Measurements from ENCODE around the gene FAM83B.
"Not testable (repeated sequence)": the region's sequence is repeated elsewhere in the genome, so short reads cannot be mapped to it uniquely, and the experiment has no call there.

FAM83B gene

DNA sequence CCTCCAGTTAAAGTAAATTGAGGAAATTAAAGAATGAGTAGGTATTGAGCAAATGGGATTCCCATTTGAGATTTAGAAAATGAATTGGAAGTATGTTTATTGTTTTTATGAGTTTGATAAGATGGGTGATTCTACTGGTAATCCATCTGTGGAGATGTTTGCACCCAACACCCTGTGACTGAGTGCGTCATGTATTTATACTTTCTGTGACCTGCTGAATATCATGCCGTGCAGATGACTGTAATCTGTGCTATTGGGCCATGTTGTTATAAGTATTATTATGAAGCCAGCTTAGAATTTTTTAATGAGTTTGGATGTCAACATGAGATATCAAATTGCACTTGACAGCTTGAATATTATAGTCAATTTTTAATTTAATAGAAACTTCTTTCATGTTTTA lies 17.7 kb downstream of the FAM83B start:
- DNase-seq, result no peak

DNA sequence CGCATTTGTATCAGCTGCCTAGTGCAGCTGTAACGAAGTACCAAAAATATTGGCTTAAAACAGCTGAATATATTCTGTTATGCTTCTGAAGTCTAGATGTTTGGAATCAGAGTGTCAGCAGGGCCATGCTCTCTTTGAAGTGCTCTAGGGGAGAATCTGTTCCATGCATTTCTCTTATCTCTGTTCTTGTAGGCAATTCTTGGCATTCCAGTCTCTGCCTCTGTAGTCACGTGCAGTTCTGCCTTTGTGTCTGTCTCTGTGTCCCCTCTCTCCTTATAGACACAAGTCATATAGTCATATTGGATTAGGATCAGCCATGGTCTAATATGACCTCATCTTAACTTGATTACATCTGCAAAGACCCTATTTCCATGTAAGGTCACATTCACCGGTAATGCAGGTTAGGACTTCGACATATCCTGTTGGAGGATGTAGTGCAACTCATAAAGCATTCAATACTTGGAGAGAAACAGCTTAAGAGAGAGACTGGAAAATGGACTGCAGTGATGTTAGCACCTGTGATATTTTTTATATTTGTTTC lies 18.6 kb downstream of the FAM83B start:
- no peak for DNase-seq

DNA sequence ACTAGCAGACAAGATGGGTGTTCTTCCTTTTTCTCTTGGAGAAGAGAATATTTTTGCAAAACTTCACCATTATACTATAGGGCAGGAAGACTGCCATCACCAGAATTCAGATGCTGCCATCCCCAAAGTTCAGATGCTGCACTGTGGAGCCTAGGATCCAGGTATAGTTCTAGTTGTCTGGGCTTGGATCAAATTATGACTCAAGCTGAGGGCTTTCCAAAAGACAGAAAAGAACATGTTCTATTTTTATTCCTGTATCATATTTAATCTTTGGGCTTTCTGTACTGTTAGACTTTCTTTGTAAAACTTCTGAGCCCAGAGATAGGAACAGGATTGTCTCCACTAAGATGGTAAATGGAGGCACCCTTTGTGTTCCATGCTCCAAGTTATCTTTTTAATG lies 22.0 kb downstream of the FAM83B start:
- no peak for DNase-seq

DNA sequence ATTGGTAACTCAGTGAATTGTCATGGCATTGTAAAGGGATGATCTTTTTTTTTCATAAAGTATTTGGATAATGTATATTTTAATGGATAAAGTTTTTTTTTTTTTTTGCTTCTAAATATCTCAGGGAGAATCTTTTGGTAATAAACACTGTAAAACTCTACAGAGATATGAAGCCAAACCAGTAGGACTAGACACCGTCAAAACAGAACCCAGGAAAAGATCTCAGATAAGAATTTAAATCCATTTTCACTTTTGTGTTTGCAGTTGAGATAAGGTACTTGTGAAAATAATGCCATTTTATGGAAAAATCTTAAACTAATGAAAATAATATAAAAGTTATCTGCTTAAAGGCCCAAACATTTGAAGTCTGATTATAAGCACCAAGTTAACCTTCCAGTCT lies 27.0 kb downstream of the FAM83B start:
- no peak for DNase-seq

DNA sequence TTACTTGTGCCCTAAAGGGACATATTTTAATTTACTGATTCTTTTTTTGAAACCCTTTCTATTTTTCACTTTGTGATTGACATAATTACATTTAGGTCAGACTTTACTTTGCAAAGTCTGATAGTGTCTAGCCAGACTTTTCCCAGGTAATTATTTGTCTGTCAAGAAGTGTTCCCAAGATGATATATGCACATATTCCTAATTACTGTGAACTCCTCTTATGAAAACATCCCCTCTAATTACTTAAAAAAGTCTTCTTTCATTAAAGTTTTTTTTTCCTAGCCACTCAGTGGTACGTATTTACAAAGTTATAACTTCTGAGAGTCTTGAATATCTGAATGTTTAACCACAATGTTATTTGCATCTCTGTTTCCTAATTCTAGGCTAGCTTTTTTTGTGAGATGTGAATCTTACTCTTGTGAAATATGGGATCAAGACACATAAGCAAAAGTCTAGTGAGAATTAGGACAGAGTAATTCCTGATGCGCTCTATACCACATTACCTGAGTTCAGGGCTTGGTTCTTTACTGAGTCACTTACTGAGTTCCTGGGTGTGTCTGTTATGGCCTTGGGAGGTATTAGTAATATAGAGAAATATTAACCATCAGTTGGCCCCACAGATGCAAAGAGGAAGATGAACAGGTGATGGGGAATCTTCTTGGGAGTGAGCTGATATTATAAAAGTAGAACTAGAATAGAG lies 27.9 kb downstream of the FAM83B start:
- DNase-seq, result no peak

DNA sequence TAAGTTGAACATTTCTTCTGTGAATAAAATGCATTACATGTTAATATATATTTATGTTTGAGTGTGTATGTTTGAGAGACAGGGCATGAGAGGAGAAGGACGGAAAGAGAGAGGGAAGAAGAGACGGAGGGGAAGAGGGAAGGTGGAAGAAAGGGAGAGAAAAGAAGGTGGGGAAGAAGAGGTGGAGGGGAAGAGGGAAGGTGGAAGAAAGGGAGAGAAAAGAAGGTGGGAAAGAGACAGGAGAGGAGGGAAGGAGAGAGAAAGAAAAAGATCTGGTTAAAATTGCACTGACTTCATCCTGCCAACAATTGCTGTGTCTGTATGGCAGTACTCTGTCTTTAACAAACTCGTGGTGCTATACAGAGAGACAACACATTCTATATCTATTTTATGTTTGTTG lies 29.0 kb downstream of the FAM83B start:
- DNase-seq, result no peak

DNA sequence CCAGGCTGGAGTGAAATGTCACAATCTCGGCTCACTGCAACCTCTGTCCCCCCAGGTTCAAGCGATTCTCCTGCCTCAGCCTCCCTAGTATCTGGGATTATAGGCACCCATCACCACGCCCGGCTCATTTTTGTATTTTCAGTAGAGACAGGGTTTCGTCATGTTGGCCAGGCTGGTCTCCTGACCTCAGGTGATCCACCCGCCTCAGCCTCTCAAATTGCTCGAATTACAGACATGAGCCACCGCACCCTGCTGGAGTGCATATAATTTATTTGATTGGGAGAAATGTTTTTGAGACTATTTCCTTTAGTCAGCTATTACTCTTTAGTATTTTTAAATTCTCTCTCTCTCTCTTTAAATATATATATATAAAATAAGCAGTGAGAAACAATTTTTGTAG lies 29.8 kb downstream of the FAM83B start:
- DNase-seq, result no peak

DNA sequence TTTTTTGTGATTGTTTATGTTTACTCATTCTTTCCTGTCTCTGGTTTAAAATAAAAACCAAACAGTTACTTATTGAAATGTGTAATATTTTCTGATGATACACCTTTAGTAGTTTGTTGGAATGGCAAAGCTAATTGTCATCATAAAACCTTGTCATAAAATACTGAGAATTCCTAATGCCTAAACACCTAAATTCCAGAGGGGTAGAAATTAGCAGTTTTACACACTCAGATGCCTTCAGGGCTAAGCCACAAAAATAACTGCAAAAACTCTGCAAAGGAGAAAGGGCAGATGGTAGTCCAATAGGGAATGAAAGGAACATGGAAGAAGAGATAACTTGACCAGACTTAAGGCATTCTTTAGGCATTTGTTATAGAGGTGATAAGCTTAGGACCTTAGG lies 30.3 kb downstream of the FAM83B start:
- no peak for DNase-seq

DNA sequence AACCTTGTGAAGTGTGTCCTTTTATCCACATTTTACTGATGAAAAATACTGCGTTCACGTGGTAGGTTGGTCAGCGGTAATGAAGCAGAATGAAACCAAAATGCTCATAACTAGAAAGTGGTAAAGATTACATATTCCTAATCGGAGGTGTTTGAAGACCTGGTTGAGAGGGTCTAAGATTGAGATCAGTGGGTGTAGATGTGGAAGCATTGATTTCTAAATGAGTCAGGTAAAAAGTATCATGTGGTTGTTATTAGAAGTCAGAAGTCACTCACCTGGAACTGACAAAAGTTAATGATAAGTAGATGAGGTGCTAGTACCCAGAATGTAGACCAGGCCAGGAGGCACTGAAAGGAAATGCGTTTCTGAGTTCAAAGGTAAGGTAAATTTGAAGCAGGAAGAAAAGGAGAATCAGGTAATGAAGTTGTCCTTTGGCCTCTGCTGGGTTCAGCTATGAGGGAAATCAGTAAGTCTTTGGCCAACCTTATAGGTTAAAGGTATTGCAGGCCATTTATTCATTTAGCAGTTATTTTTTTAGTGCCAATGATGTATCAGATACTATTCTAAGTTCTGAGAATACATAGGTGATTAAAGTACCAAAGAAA lies 31.2 kb downstream of the FAM83B start:
- DNase-seq, result no peak

DNA sequence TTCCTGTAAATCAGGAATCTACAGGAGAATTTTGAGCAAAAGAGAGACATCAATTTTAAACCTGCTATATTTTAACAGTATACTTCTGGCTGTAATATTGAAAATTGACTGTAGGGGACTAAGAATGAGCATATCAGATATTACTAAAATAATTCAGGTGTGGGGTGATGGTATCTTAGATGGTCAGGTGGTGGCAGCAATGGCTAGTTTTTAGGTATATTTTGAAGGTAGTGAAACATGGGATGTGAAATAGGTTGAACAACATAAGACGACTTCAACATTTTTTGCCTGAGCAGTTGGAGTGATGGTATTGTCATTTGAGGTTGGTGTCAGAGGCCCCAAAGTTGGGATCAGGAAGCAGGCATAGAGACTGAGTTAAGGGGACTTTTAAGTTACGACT lies 32.1 kb downstream of the FAM83B start:
- DNase-seq, result no peak

DNA sequence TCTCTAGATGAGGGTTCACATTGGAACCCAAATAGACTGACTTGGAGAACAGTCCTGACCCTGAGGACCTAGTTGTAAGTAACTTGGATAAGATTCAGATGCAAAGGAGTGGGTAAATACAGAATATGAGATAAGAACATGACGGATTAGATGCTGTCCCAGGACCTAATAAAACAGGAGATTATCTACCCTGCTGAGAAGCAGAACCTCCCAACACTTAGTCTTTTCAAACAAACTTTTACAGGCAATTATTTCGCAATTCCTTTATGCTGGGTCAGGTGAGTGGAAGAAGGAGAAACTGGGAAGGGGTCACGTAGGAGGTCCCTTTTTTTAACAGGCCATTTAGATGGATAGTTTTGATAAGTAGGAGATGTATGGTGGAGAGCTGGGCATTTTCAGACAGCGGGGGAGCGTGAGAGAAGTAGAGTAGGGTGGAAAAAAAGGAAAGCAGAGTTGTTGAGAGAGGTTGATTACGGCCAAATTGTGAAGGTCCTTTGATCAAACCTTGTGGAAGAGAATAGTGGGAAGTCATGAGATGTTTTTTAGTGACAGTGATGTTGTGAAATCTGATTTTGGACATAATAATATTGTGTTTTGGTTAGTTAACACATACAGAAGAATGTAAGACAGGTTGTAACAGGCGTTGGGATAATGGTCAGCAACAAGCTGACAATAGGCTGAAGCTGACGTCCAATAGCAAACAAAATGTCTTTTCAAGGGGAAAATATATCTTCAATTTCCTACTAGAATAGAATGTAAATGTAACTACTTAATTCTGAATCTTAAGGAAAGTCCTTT lies 32.8 kb downstream of the FAM83B start:
- no peak for DNase-seq

DNA sequence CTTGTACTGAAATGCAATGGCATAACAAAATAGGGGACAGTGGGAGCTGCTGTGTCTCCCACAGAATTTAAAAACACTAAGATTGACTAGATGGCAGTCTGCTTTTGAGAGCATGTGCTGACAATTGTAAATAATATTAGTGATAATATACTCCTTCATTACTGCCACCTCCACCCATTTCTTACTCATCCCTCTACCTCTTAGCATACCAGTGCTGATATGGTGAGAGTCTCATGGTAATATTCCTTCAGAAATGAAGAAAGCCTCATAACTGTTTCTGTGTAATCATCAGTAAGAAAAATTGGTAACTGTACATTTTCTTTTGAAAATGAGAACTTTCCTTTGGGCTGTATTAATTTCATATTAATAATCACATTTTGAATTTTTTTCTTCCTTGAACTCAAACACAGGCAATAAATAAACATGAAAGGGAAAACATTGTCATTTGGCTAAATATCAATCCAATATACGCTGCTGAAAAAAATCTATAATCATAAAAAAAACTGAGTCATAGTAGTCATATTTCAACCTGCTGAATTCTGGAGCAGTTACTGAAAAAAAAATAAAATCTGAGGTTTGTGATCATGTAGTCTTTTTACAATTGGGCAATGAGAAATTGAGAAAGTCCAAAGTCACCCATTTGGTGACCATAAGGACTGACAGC lies 34.6 kb downstream of the FAM83B start:
- no peak for DNase-seq

DNA sequence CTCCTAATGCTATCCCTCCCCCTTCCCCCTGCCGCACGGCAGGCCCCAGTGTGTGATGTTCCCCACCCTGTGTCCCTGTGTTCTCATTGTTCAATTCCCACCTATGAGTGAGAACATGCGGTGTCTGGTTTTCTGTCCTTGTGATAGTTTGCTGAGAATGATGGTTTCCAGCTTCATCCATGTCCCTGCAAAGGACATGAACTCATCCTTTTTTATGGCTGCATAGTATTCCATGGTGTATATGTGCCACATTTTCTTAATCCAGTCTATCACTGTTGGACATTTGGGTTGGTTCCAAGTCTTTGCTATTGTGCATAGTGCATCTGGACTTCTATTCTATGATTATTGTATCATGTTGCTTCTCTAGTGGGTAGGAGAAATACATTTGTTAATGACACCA lies 35.3 kb downstream of the FAM83B start:
- DNase-seq, result not testable (repeated sequence)

DNA sequence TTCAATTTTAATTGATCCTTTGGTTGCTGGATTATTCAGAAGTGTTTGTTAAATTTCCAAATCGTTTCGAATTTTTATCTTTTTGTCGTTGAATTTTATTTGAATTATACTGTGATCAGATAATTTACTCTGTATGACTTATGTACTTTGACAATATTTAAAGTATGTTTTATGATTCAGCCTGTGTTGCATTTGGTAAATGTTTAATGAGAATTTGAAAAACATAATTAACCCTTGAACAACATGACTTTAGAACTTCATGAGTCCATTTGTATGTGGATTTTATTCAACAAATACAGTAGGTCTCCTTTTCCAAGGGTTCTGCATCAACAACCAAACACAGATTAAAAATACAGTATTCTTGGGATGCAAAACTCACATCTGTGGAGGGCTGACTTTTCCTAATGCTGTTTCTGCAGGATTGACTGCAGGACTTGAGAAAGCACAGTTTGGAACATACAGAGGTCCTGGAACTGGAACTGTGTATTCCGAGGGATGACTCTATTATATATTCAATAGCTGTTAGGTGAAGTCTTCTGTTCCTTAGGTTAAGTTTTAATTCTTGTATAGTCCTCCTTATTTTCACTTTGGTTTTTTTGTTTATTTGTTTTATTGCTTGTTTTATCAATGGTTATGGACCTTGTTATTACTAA lies 40.5 kb downstream of the FAM83B start:
- no peak for DNase-seq

DNA sequence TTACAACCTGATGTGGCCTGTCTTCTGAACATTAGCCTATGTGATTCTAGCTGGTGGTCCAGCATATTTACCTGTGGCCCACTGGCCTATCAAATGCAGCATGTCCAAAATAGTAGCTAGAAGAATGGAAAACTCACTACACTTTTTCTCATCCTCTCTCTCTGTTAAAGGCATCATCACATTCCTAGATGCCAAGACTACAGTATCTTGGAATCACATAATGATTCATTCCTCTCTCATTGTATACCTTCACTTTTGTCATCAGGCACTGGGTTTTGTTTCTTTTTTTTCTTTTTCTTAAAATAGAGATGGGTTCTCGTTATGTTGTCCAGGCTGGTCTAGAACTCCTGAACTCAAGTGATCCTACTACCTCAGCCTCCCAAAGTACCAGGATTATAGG lies 45.0 kb downstream of the FAM83B start:
- DNase-seq, result no peak

DNA sequence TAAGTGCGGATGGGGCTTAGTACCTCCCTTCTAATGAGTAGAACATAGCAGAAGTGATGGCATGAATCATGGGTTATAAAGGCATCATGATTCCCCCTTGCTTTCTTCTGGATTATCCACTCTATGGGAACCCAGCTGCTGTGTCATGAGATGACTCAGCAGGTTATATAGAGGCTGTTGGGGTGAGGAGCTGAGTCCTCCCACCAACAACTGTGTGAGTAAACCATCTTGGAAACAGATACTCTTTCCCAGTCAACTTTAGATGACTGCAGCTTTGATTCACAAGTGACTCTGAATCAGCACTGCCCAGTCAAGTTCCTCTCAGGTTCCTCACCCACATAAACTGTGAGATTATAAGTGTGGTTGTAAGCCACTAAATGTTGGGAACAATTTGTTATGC lies 46.3 kb downstream of the FAM83B start:
- no peak for DNase-seq

DNA sequence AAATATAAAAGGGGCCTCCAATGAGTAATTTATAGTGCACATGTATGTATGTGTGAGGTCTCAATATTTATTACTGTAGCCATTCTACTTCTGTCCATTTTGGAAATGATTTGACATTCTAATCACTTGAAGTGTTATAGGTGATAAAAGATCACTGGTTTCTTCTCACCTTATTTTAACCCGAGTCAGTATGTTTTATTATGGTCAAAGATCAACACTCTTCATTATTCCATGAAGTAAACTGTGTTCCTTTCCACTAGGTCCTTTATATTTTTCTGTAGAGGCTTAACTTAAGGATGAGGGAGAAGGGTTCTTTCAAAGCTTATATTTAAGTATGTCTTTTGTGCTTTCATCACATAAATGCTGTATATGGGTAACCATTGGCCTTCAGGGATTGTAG lies 47.2 kb downstream of the FAM83B start:
- no peak for DNase-seq

DNA sequence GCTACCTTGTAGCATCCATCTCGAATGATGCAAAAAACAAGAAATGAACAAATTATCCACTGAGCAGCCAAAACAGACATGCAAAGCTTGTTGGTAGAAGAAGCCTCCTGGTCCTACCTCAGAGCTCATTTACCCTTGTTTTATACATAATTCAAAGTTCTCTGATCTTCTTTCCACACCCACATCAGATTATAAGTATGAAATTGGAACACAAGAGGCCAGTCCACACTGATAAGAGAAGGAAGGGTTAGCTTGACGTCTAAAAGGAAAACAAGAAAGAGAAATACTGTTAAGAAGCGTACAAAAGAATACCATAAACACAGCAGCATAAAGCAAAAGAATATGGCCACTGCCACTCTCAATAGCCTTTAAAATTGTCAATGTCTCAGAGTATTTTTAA lies 49.7 kb downstream of the FAM83B start:
- no peak for DNase-seq

DNA sequence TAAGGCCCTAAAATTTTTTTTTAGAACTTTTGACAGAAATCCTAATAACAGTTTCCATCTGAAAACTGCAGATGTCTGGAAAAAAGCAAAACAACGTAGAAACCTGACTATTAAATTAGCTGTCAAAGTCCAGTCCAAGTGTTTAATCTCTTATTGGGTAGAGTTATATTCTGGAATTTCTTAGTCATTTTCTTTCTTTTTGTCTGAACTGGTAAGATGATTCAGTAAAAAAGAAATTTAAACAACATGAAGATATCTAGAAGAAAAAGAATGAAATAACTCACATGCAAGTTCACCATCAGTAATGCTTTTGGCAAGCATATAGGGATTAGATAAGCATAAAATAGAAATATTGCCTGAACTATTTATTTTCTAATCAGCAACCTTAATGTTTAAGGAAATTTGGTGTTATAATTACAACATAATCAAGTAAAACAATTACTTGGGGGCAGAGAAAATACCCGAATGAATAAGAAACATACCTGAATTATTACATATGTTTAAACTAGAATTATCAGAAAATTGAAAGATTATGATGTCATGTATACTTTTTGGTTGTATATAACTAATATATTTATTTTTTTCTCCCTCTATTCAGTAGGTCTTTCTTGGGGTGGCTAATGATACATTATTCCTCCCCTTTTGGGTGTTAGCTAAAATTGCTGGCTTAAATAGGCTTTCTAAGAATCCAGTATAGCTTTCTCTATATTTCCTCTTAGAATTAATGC lies 51.1 kb downstream of the FAM83B start:
- DNase-seq, result no peak

DNA sequence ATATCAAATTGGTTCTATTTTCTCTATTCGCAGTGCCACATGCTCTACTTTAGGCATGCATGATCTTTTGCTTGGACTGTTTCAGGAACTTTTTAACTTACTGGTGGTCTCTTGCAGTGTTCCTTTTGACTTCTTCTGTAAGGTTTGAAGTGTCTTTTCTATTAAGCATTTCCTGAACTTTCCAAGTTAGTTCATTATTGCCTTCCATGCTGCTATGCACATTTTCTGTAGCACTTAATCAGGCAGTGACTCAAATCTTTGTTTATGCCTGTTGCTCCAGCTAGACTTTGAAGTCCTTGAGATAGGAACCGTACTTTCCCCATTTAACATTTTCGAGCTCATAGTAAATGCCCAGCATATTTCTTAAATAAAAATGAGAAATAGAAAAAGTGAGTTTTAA lies 52.2 kb downstream of the FAM83B start:
- no peak for DNase-seq

DNA sequence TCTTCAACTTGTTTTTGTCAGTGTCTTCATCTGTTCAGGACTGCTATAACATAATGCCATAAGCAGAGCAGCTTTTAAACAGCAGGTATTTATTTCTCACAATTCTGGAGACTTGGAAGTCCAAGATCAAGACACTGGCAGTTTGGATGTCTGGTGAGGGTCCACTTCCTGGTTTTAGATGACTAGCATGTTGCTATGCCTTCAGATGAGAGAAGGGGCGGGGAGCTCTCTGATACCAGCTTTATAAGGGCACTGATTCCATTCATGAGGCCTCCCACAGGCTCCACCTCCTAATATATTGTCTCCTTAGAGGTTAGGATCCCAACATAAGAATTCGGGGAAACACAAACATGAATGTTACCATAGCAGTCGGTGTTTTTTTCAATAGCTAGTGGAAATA lies 52.9 kb downstream of the FAM83B start:
- DNase-seq, result no peak

DNA sequence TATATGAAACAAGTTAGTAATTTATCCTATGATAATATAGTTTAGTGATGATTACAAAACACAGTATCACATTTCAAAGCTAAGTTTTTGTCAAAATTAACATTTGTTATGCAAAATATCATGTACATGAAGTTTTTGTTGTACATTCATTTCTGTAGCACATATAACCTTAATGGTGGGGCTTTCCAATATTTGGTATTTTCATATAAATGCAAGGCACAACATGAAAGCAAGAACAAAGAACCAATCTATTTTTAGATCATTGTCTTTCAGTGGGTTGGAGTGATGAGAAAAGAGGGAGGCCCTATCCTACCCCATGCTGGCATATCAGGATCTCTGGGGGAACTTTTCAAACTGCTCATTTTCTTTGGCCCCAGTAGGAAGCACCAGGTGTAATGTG lies 53.4 kb downstream of the FAM83B start:
- DNase-seq, result no peak
